H9 (cell line): ENCODE measurements around the gene ZNF883. TPM values are rescaled to one million over a fixed set of nuclear protein-coding genes. Genes with fewer than 3 reads are reported as not detected.

ENCODE experiments used
- DNase-seq: peaks from one replicate; pipeline ENCODE4 v3.0.0-alpha.2; 2017
- H2AFZ ChIP-seq: one replicate; pipeline ENCODE4 v1.6.1; 2013; ENCODE audit warnings: mild to moderate bottlenecking, low read length, control low read depth, moderate library complexity
- H2AK5ac ChIP-seq: 2 replicates; pipeline ENCODE4 v1.6.1; 2013; ENCODE audit warnings: low read length, control low read depth, mixed read lengths; ENCODE audit not compliant: insufficient read length
- H2BK120ac ChIP-seq: one replicate; pipeline ENCODE4 v1.6.1; 2013; ENCODE audit warnings: low read depth, mild to moderate bottlenecking, low read length, control low read depth, inconsistent platforms; ENCODE audit not compliant: poor library complexity, severe bottlenecking
- H2BK12ac ChIP-seq: 2 replicates; pipeline ENCODE4 v1.6.1; 2013; ENCODE audit warnings: low read length, control low read depth, mixed read lengths, low read depth; ENCODE audit not compliant: insufficient read length
- H2BK15ac ChIP-seq: 2 replicates; pipeline ENCODE4 v1.6.1; 2013; ENCODE audit warnings: low read depth, low read length, control low read depth
- H2BK20ac ChIP-seq: one replicate; pipeline ENCODE4 v1.6.1; 2013; ENCODE audit warnings: low read depth, mild to moderate bottlenecking, low read length, control low read depth, inconsistent platforms; ENCODE audit not compliant: poor library complexity, severe bottlenecking
- H2BK5ac ChIP-seq: 2 replicates; pipeline ENCODE4 v1.6.1; 2013; ENCODE audit warnings: low read length, control low read depth, mixed read lengths; ENCODE audit not compliant: insufficient read length
- H3K14ac ChIP-seq: 2 replicates; pipeline ENCODE4 v1.6.1; 2013; ENCODE audit warnings: low read length, control low read depth; ENCODE audit not compliant: insufficient read depth
- H3K18ac ChIP-seq: 2 replicates; pipeline ENCODE4 v1.6.1; 2013; ENCODE audit warnings: low read depth, mild to moderate bottlenecking, mixed read lengths, low read length, control low read depth; ENCODE audit not compliant: insufficient read length
- H3K23ac ChIP-seq: 2 replicates; pipeline ENCODE4 v1.6.1; 2013; ENCODE audit warnings: low read length, control low read depth, mixed read lengths, low read depth; ENCODE audit not compliant: insufficient read length
- H3K23me2 ChIP-seq: 2 replicates; pipeline ENCODE4 v1.6.1; 2013; ENCODE audit warnings: low read depth, mild to moderate bottlenecking, mixed read lengths, low read length, control low read depth; ENCODE audit not compliant: insufficient read length, poor library complexity, severe bottlenecking
- H3K27ac ChIP-seq: 2 replicates; pipeline ENCODE4 v1.5.1; 2013; ENCODE audit warnings: low read length, control low read depth, mixed read lengths, low read depth; ENCODE audit not compliant: insufficient read length
- H3K27me3 ChIP-seq: 2 replicates; pipeline ENCODE4 v1.6.1; 2013; ENCODE audit warnings: low read length, control low read depth, inconsistent platforms; ENCODE audit not compliant: insufficient read depth
- H3K4ac ChIP-seq: 2 replicates; pipeline ENCODE4 v1.6.1; 2013; ENCODE audit warnings: low read depth, mild to moderate bottlenecking, control low read depth, inconsistent platforms, low read length, moderate library complexity
- H3K4me1 ChIP-seq: 2 replicates; pipeline ENCODE4 v1.6.1; 2013; ENCODE audit warnings: low read length, control low read depth, inconsistent platforms; ENCODE audit not compliant: insufficient read depth
- H3K4me2 ChIP-seq: 2 replicates; pipeline ENCODE4 v1.6.1; 2013; ENCODE audit warnings: low read length, control low read depth, mixed read lengths; ENCODE audit not compliant: insufficient read length, insufficient read depth
- H3K56ac ChIP-seq: 2 replicates; pipeline ENCODE4 v1.6.1; 2013; ENCODE audit warnings: low read depth, mild to moderate bottlenecking, mixed read lengths, low read length, control low read depth; ENCODE audit not compliant: insufficient read length
- H3K79me1 ChIP-seq: 2 replicates; pipeline ENCODE4 v1.6.1; 2013; ENCODE audit warnings: low read depth, mild to moderate bottlenecking, moderate library complexity, low read length, control low read depth, inconsistent platforms; ENCODE audit not compliant: insufficient read depth, poor library complexity, severe bottlenecking
- H3K79me2 ChIP-seq: 2 replicates; pipeline ENCODE4 v1.6.1; 2013; ENCODE audit warnings: low read length, control low read depth, inconsistent platforms; ENCODE audit not compliant: insufficient read depth
- H3K9ac ChIP-seq: 2 replicates; pipeline ENCODE4 v1.6.1; 2013; ENCODE audit warnings: low read length, control low read depth, mixed read lengths; ENCODE audit not compliant: insufficient read length; ENCODE audit errors: extremely low read depth
- H3K9me3 ChIP-seq: one replicate; pipeline ENCODE4 v1.6.1; 2013; ENCODE audit warnings: low read depth, low read length, inconsistent platforms; ENCODE audit not compliant: control insufficient read depth
- H3T11ph ChIP-seq: one replicate; pipeline ENCODE4 v1.6.1; 2013; ENCODE audit warnings: mild to moderate bottlenecking, low read length, control low read depth, inconsistent platforms
- H4K20me1 ChIP-seq: one replicate; pipeline ENCODE4 v1.6.1; 2013; ENCODE audit not compliant: control insufficient read depth, insufficient read length, insufficient read depth
- H4K5ac ChIP-seq: 2 replicates; pipeline ENCODE4 v1.6.1; 2013; ENCODE audit warnings: low read depth, mild to moderate bottlenecking, mixed read lengths, low read length, control low read depth; ENCODE audit not compliant: insufficient read length
- H4K8ac ChIP-seq: replicated peaks from 2 replicates; pipeline ENCODE4 v1.6.1; 2013; ENCODE audit warnings: low read length, control low read depth, mixed read lengths, low read depth; ENCODE audit not compliant: insufficient read length
- H4K91ac ChIP-seq: 2 replicates; pipeline ENCODE4 v1.6.1; 2013; ENCODE audit warnings: low read depth, mild to moderate bottlenecking, moderate library complexity, mixed read lengths, low read length, control low read depth; ENCODE audit not compliant: insufficient read length
- H3K27ac Mint-ChIP-seq, 3 experiments: 2 replicates in 2 of 3; 3 replicates in 1 of 3; pipeline ENCODE4 v1.8.0; 2020 to 2021; ENCODE audit warnings: mixed read lengths in 3 of 3, mild to moderate bottlenecking in 1 of 3, moderate library complexity in 1 of 3
- H3K27me3 Mint-ChIP-seq: 2 replicates; pipeline ENCODE4 v1.8.0; 2021; ENCODE audit warnings: low read depth, mild to moderate bottlenecking, moderate library complexity, mixed read lengths
- H3K36me3 Mint-ChIP-seq, 3 experiments: 2 replicates in 2 of 3; 3 replicates in 1 of 3; pipeline ENCODE4 v1.8.0; 2020 to 2021; ENCODE audit warnings: low read depth in 3 of 3, mixed read lengths in 3 of 3; ENCODE audit not compliant: insufficient read depth in 1 of 3
- H3K4me1 Mint-ChIP-seq, 2 experiments: 2 replicates each; pipeline ENCODE4 v1.8.0; 2020; ENCODE audit warnings: mixed read lengths in 2 of 2
- H3K4me3 Mint-ChIP-seq, 2 experiments: 2 replicates in 1 of 2; 3 replicates in 1 of 2; pipeline ENCODE4 v1.8.0; 2020 to 2021; ENCODE audit warnings: mild to moderate bottlenecking in 2 of 2, mixed read lengths in 2 of 2, moderate library complexity in 1 of 2
- H3K9me3 Mint-ChIP-seq, 2 experiments: 2 replicates in 1 of 2; 3 replicates in 1 of 2; pipeline ENCODE4 v1.8.0; 2020; ENCODE audit warnings: mild to moderate bottlenecking in 2 of 2, mixed read lengths in 2 of 2, moderate library complexity in 1 of 2
- CTCF ChIP-seq: fragments of 200-600 bp; sonication (generic); conservative IDR thresholded peaks from 3 replicates; pipeline ENCODE4 v1.8.0; 2021; ENCODE audit warnings: antibody characterized with exemption, mild to moderate bottlenecking
- WGBS: extraction: QIAGEN DNeasy Blood & Tissue Kit; methylation state at CpG from one replicate; pipeline ENCODE4 v1.1.7; 2013; ENCODE audit warnings: missing lambda C conversion rate, low lambda C conversion rate, mixed read lengths; ENCODE audit not compliant: insufficient read length; ENCODE audit errors: extremely low coverage; 5-methylcytosine and 5-hydroxymethylcytosine counted together
- total RNA-seq: library from RNA; stranded (reverse); gene quantifications from 2 replicates; pipeline ENCODE4 v1.2.1, GENCODE V29; 2021

Gene ZNF883
- total RNA-seq, 1 experiment from 2014 or later: 13.2 TPM

GRCh38 chr9:113056191-113057106 is 44.5 kb upstream of the ZNF883 start, which contains the start of gene ZFP37:
Gene ZFP37 (minus strand): TSS chr9:113056724. CDS start chr9:113056688, 36 bp downstream.
- H2BK15ac ChIP-seq: no peak within 1 kb of the TSS
- no peak within 1 kb of the TSS for H2BK120ac ChIP-seq
- H3K4me2 ChIP-seq: peak within 1 kb of the TSS; percentile 73
- H3K9ac ChIP-seq: peak within 1 kb of the TSS; percentile 75
- no peak within 1 kb of the TSS for H4K91ac ChIP-seq
- peaks cover 18% of the 10 kb centered on the region for H3K9me3 ChIP-seq
- no peak within 1 kb of the TSS for H4K5ac ChIP-seq
- peak within 1 kb of the TSS; percentile 88; the same call in 1 of the 2 replicates for H3K14ac ChIP-seq
- Mint-ChIP-seq H3K9me3 (peaks cover 10 to 13% of the 10 kb centered on the region in 2 experiments; a peak in 3 of 5 replicates), H3K4me3 (no peak within 1 kb of the TSS), H3K27ac (no peak within 1 kb of the TSS), H3K27me3 (peaks cover 13% of the 10 kb centered on the region), H3K36me3 (no peaks in the 10 kb centered on the region), H3K4me1 (no peaks in the 10 kb centered on the region)
- H2AK5ac ChIP-seq: no peak within 1 kb of the TSS
- H3T11ph ChIP-seq: no peak within 1 kb of the TSS
- H2BK20ac ChIP-seq: no peak within 1 kb of the TSS
- peak within 1 kb of the TSS; percentile 79 for H2AFZ ChIP-seq
- H3K27me3 ChIP-seq: peaks cover 12% of the 10 kb centered on the region
- no peaks in the 10 kb centered on the region for H3K4me1 ChIP-seq
- no peak within 1 kb of the TSS for H3K56ac ChIP-seq
- no peaks in the 10 kb centered on the region for H4K20me1 ChIP-seq
- H3K79me1 ChIP-seq: peaks cover 4% of the 10 kb centered on the region
- no peak within 1 kb of the TSS for H4K8ac ChIP-seq
- peaks cover 10% of the 10 kb centered on the region for H3K23me2 ChIP-seq
- H2BK5ac ChIP-seq: no peak within 1 kb of the TSS
- H3K18ac ChIP-seq: peak within 1 kb of the TSS; percentile 80
- H3K27ac ChIP-seq: no peak within 1 kb of the TSS
- peak; percentile 93 for DNase-seq
- H2BK12ac ChIP-seq: no peak within 1 kb of the TSS
- TF ChIP-seq CTCF: no peak
- no peak within 1 kb of the TSS for H3K23ac ChIP-seq
- H3K4ac ChIP-seq: no peak within 1 kb of the TSS
- WGBS: no CpG with 5 or more reads among the region's 62 CpGs
- peaks cover 3% of the 10 kb centered on the region; the same call in 1 of the 2 replicates for H3K79me2 ChIP-seq
